ENCODE results near the gene SMYD3. TPM values are rescaled to one million over a fixed set of nuclear protein-coding genes. Genes with fewer than 3 reads are reported as not detected.

Gene SMYD3
- total and polyA plus RNA-seq, 9 of the 15 experiments (the other 6 are each of a cell fraction or from before 2014, with no cell fraction given): 128 to 440 (median 197) TPM

- TF ChIP-seq ZBTB11 (CRISPR knock-in tag; IDR thresholded peaks at IDR 0.05): peak in 1 of 3 experiments; percentile 31; a peak in 1 of 6 replicates
- TF ChIP-seq CHD4 (IDR thresholded peaks at IDR 0.05; ENCODE audit: insufficient read depth, insufficient replicate concordance, low read depth, low read length, poor library complexity, severe bottlenecking): peak; percentile 1
- TF ChIP-seq MGA (IDR thresholded peaks at IDR 0.05): peak; percentile 78
- 0 out of 2 replicates have a peak, but pooled peaks have one; percentile 9 for TF ChIP-seq KHSRP (IDR thresholded peaks at IDR 0.05)
- TF ChIP-seq ZFP91 (CRISPR knock-in tag; IDR thresholded peaks at IDR 0.05): 0 out of 2 replicates have a peak, but pooled peaks have one; percentile 22
- TF ChIP-seq NR3C1 (CRISPR knock-in tag; IDR thresholded peaks at IDR 0.05): no peak
- TF ChIP-seq ZFP36 (IDR thresholded peaks at IDR 0.05; ENCODE audit: low read depth, low read length, partially characterized antibody): no peak
- TF ChIP-seq CEBPG (CRISPR knock-in tag; IDR thresholded peaks at IDR 0.05): 0 out of 2 replicates have a peak, but pooled peaks have one; percentile 15
- TF ChIP-seq CEBPG (tag; conservative IDR thresholded peaks at IDR 0.05 in 1 of 2, IDR thresholded peaks at IDR 0.05 in 1 of 2): no peak
- 0 out of 2 replicates have a peak, but pooled peaks have one; percentile 45 for TF ChIP-seq HLTF (IDR thresholded peaks at IDR 0.05)
These were observed 354.1 kb downstream of the SMYD3 start (continued) for GRCh38 chr1:246152986-246153431.

All from K562 (cell line).